Activated T-cell treated with anti-CD3 and anti-CD28 coated beads for 4 hours (primary cell): ENCODE data around the gene WDR87.
"Not testable (repeated sequence)": the region's sequence is repeated elsewhere in the genome, so short reads cannot be mapped to it uniquely, and the experiment has no call there.

Source experiments
- DNase-seq: peaks from one replicate; pipeline ENCODE4 v3.0.0-alpha.2; 2020

WDR87 gene

DNA sequence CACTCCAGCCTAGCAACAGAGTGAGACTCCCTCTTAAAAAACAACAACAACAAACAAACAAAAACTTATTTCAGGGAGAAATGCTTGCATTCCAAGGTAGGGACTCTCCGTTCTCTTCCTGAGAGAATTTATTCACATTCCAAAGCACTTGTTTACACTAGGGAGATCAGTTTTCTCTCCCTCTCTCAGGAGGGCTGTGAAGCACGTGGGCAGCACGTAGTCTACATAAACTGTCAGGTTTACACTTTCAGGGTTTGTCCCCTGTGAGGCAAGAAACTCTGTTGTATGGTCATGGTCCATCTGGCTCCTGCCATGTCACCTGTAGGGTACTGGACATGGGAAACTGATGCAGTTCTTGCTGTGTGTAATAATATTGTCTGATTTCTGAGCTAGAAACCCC, 31.6 kb downstream of the WDR87 start:
- no peak for DNase-seq

GRCh38 chr19:37872383-37872782, 34.0 kb downstream of the WDR87 start:
- DNase-seq = no peak

DNA sequence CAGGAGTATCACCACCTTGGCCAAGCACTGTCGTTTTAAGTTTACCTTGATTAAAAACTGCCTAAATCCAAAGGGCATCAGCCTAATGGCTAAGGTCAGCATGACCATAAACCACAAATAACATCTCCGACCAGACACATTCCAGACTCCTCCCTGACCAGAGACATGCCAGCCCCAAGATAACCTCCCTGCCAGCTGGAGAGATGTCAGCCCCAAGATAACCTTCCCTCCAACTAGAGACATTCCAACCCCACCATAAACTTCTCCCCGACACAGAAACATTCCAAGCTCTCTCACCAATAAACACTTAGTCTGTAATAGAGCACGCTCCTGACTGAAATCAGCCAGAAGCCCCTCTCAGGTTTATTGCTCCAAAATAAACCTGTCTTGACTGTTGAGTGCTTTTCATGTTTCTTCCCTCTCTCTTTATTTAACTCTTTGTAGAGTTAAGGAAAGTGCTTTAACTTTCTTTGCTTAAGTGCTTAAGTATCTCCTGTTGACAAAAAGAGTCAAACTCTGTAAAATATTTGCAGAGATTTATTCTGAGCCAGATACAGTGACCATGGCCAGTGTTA, 36.5 kb downstream of the WDR87 start:
- no peak for DNase-seq

DNA sequence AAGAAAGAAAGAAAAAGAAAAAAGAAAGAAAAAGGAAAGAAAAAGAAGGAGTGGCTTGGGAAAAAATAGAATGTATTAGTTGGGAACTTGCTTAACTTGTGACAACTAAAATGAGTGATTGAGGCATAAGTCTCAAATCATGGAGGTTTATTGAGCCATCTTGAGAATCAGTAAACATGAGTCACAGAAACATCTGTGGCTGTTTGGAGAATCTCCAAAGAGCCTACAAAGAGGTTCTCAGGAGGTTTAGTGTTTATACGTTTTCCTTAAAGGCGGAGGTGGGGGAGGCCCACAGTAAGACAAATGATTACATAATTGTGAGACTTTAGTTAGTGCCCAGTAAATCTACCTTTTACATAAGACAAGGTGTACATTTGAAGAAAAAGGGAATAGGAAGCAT, 38.6 kb downstream of the WDR87 start:
- DNase-seq = no peak

DNA sequence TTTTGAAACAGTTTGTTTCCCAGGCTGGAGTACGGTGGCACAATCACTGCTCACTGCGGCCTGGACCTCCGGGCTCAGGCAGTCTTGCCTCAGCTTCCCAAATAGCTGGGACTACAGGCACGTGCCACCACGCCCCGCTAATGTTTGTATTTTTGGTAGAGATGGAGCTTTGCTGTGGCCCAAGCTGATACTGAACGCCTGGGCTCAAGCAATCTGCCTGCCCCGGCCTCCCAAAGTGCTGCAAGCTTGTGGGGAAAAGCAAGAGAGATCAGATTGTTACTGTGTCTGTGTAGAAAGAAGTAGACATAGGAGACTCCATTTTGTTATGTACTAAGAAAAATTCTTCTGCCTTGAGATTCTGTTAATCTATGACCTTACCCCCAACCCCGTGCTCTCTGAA, 40.5 kb downstream of the WDR87 start:
- DNase-seq = not testable (repeated sequence)

DNA sequence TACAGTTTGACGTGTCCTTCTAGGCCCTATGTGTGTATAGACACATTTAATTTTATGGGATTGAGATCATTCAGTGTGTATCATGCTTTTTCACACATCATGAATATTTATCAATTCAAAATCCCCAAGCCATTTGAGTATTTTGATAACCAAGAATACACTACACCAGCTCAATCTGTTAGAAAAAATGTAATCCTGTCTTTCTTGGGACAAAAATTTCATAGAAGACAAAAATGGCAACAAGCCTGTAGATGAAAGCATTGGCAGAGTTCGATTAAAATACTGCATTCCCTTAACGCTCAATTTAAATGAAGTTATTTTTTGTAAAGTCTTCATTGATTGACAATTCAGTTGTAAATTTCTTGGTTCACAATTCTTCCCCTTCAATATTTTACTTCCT, 41.9 kb downstream of the WDR87 start:
- DNase-seq = no peak

GRCh38 chr19:37855098-37855497, 51.3 kb downstream of the WDR87 start:
- DNase-seq = no peak

- no peak for DNase-seq
Observed at GRCh38 chr19:37845932-37846331, 60.5 kb downstream of the WDR87 start.
